H9 (cell line): ENCODE results near the gene PRRG3. TPM values are rescaled to one million over a fixed set of nuclear protein-coding genes. Genes with fewer than 3 reads are reported as not detected.

ENCODE experiments used
- DNase-seq: peaks from one replicate; pipeline ENCODE4 v3.0.0-alpha.2; 2017
- H2AFZ ChIP-seq: one replicate; pipeline ENCODE4 v1.6.1; 2013; ENCODE audit warnings: mild to moderate bottlenecking, low read length, control low read depth, moderate library complexity
- H2AK5ac ChIP-seq: 2 replicates; pipeline ENCODE4 v1.6.1; 2013; ENCODE audit warnings: low read length, control low read depth, mixed read lengths; ENCODE audit not compliant: insufficient read length
- H2BK120ac ChIP-seq: one replicate; pipeline ENCODE4 v1.6.1; 2013; ENCODE audit warnings: low read depth, mild to moderate bottlenecking, low read length, control low read depth, inconsistent platforms; ENCODE audit not compliant: poor library complexity, severe bottlenecking
- H2BK12ac ChIP-seq: 2 replicates; pipeline ENCODE4 v1.6.1; 2013; ENCODE audit warnings: low read length, control low read depth, mixed read lengths, low read depth; ENCODE audit not compliant: insufficient read length
- H2BK15ac ChIP-seq: 2 replicates; pipeline ENCODE4 v1.6.1; 2013; ENCODE audit warnings: low read depth, low read length, control low read depth
- H2BK20ac ChIP-seq: one replicate; pipeline ENCODE4 v1.6.1; 2013; ENCODE audit warnings: low read depth, mild to moderate bottlenecking, low read length, control low read depth, inconsistent platforms; ENCODE audit not compliant: poor library complexity, severe bottlenecking
- H2BK5ac ChIP-seq: 2 replicates; pipeline ENCODE4 v1.6.1; 2013; ENCODE audit warnings: low read length, control low read depth, mixed read lengths; ENCODE audit not compliant: insufficient read length
- H3K14ac ChIP-seq: 2 replicates; pipeline ENCODE4 v1.6.1; 2013; ENCODE audit warnings: low read length, control low read depth; ENCODE audit not compliant: insufficient read depth
- H3K18ac ChIP-seq: 2 replicates; pipeline ENCODE4 v1.6.1; 2013; ENCODE audit warnings: low read depth, mild to moderate bottlenecking, mixed read lengths, low read length, control low read depth; ENCODE audit not compliant: insufficient read length
- H3K23ac ChIP-seq: 2 replicates; pipeline ENCODE4 v1.6.1; 2013; ENCODE audit warnings: low read length, control low read depth, mixed read lengths, low read depth; ENCODE audit not compliant: insufficient read length
- H3K23me2 ChIP-seq: 2 replicates; pipeline ENCODE4 v1.6.1; 2013; ENCODE audit warnings: low read depth, mild to moderate bottlenecking, mixed read lengths, low read length, control low read depth; ENCODE audit not compliant: insufficient read length, poor library complexity, severe bottlenecking
- H3K27ac ChIP-seq: 2 replicates; pipeline ENCODE4 v1.5.1; 2013; ENCODE audit warnings: low read length, control low read depth, mixed read lengths, low read depth; ENCODE audit not compliant: insufficient read length
- H3K27me3 ChIP-seq: 2 replicates; pipeline ENCODE4 v1.6.1; 2013; ENCODE audit warnings: low read length, control low read depth, inconsistent platforms; ENCODE audit not compliant: insufficient read depth
- H3K4ac ChIP-seq: 2 replicates; pipeline ENCODE4 v1.6.1; 2013; ENCODE audit warnings: low read depth, mild to moderate bottlenecking, control low read depth, inconsistent platforms, low read length, moderate library complexity
- H3K4me1 ChIP-seq: 2 replicates; pipeline ENCODE4 v1.6.1; 2013; ENCODE audit warnings: low read length, control low read depth, inconsistent platforms; ENCODE audit not compliant: insufficient read depth
- H3K4me2 ChIP-seq: 2 replicates; pipeline ENCODE4 v1.6.1; 2013; ENCODE audit warnings: low read length, control low read depth, mixed read lengths; ENCODE audit not compliant: insufficient read length, insufficient read depth
- H3K56ac ChIP-seq: 2 replicates; pipeline ENCODE4 v1.6.1; 2013; ENCODE audit warnings: low read depth, mild to moderate bottlenecking, mixed read lengths, low read length, control low read depth; ENCODE audit not compliant: insufficient read length
- H3K79me1 ChIP-seq: 2 replicates; pipeline ENCODE4 v1.6.1; 2013; ENCODE audit warnings: low read depth, mild to moderate bottlenecking, moderate library complexity, low read length, control low read depth, inconsistent platforms; ENCODE audit not compliant: insufficient read depth, poor library complexity, severe bottlenecking
- H3K79me2 ChIP-seq: 2 replicates; pipeline ENCODE4 v1.6.1; 2013; ENCODE audit warnings: low read length, control low read depth, inconsistent platforms; ENCODE audit not compliant: insufficient read depth
- H3K9ac ChIP-seq: 2 replicates; pipeline ENCODE4 v1.6.1; 2013; ENCODE audit warnings: low read length, control low read depth, mixed read lengths; ENCODE audit not compliant: insufficient read length; ENCODE audit errors: extremely low read depth
- H3K9me3 ChIP-seq: one replicate; pipeline ENCODE4 v1.6.1; 2013; ENCODE audit warnings: low read depth, low read length, inconsistent platforms; ENCODE audit not compliant: control insufficient read depth
- H3T11ph ChIP-seq: one replicate; pipeline ENCODE4 v1.6.1; 2013; ENCODE audit warnings: mild to moderate bottlenecking, low read length, control low read depth, inconsistent platforms
- H4K20me1 ChIP-seq: one replicate; pipeline ENCODE4 v1.6.1; 2013; ENCODE audit not compliant: control insufficient read depth, insufficient read length, insufficient read depth
- H4K5ac ChIP-seq: 2 replicates; pipeline ENCODE4 v1.6.1; 2013; ENCODE audit warnings: low read depth, mild to moderate bottlenecking, mixed read lengths, low read length, control low read depth; ENCODE audit not compliant: insufficient read length
- H4K8ac ChIP-seq: replicated peaks from 2 replicates; pipeline ENCODE4 v1.6.1; 2013; ENCODE audit warnings: low read length, control low read depth, mixed read lengths, low read depth; ENCODE audit not compliant: insufficient read length
- H4K91ac ChIP-seq: 2 replicates; pipeline ENCODE4 v1.6.1; 2013; ENCODE audit warnings: low read depth, mild to moderate bottlenecking, moderate library complexity, mixed read lengths, low read length, control low read depth; ENCODE audit not compliant: insufficient read length
- H3K27ac Mint-ChIP-seq, 3 experiments: 2 replicates in 2 of 3; 3 replicates in 1 of 3; pipeline ENCODE4 v1.8.0; 2020 to 2021; ENCODE audit warnings: mixed read lengths in 3 of 3, mild to moderate bottlenecking in 1 of 3, moderate library complexity in 1 of 3
- H3K27me3 Mint-ChIP-seq: 2 replicates; pipeline ENCODE4 v1.8.0; 2021; ENCODE audit warnings: low read depth, mild to moderate bottlenecking, moderate library complexity, mixed read lengths
- H3K36me3 Mint-ChIP-seq, 3 experiments: 2 replicates in 2 of 3; 3 replicates in 1 of 3; pipeline ENCODE4 v1.8.0; 2020 to 2021; ENCODE audit warnings: low read depth in 3 of 3, mixed read lengths in 3 of 3; ENCODE audit not compliant: insufficient read depth in 1 of 3
- H3K4me1 Mint-ChIP-seq, 2 experiments: 2 replicates each; pipeline ENCODE4 v1.8.0; 2020; ENCODE audit warnings: mixed read lengths in 2 of 2
- H3K4me3 Mint-ChIP-seq, 2 experiments: 2 replicates in 1 of 2; 3 replicates in 1 of 2; pipeline ENCODE4 v1.8.0; 2020 to 2021; ENCODE audit warnings: mild to moderate bottlenecking in 2 of 2, mixed read lengths in 2 of 2, moderate library complexity in 1 of 2
- H3K9me3 Mint-ChIP-seq, 2 experiments: 2 replicates in 1 of 2; 3 replicates in 1 of 2; pipeline ENCODE4 v1.8.0; 2020; ENCODE audit warnings: mild to moderate bottlenecking in 2 of 2, mixed read lengths in 2 of 2, moderate library complexity in 1 of 2
- WGBS: extraction: QIAGEN DNeasy Blood & Tissue Kit; methylation state at CpG from one replicate; pipeline ENCODE4 v1.1.7; 2013; ENCODE audit warnings: missing lambda C conversion rate, low lambda C conversion rate, mixed read lengths; ENCODE audit not compliant: insufficient read length; ENCODE audit errors: extremely low coverage; 5-methylcytosine and 5-hydroxymethylcytosine counted together
- total RNA-seq: library from RNA; stranded (reverse); gene quantifications from 2 replicates; pipeline ENCODE4 v1.2.1, GENCODE V29; 2021
- TF ChIP-seq, protein P1 (sequence below): fragments of 200-600 bp; sonication (generic); conservative IDR thresholded peaks from 3 replicates; pipeline ENCODE4 v1.8.0; 2021; ENCODE audit warnings: antibody characterized with exemption, mild to moderate bottlenecking

The PRRG3 gene
- total RNA-seq, 1 experiment from 2014 or later: 4.9 TPM

DNA sequence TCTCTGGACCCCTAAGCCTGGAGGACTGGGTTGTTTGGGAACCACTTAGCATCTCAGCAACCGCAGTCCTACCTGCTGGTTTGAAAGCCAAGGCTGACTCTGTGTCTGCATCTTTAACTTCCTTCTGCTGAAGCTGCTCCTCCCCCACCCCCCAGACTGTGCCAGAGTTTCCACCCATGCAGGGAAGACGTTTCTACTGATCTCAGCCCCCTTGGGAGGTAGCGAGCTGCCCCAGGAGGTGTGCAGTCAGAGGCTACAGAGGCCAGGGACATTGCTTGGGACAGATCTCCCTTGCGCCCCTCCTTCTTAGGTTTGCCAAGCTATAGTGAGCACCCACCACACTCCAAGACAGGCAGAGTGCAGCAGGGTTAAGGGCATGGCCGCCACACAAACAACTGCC lies 15.9 kb downstream of the PRRG3 start:
- peaks cover 36 to 50% of the 10 kb centered on the region in 2 experiments for H3K9me3 Mint-ChIP-seq
- no peak overlapping the region for H3T11ph ChIP-seq
- no peak overlapping the region for H4K5ac ChIP-seq
- H2BK12ac ChIP-seq: no peak overlapping the region
- no peak overlapping the region for H3K23ac ChIP-seq
- no peak overlapping the region for H3K9ac ChIP-seq
- peaks cover 10% of the 10 kb centered on the region for H3K27me3 Mint-ChIP-seq
- H3K4ac ChIP-seq: no peak overlapping the region
- no peak overlapping the region for H2BK120ac ChIP-seq
- TF ChIP-seq, protein P1, sequence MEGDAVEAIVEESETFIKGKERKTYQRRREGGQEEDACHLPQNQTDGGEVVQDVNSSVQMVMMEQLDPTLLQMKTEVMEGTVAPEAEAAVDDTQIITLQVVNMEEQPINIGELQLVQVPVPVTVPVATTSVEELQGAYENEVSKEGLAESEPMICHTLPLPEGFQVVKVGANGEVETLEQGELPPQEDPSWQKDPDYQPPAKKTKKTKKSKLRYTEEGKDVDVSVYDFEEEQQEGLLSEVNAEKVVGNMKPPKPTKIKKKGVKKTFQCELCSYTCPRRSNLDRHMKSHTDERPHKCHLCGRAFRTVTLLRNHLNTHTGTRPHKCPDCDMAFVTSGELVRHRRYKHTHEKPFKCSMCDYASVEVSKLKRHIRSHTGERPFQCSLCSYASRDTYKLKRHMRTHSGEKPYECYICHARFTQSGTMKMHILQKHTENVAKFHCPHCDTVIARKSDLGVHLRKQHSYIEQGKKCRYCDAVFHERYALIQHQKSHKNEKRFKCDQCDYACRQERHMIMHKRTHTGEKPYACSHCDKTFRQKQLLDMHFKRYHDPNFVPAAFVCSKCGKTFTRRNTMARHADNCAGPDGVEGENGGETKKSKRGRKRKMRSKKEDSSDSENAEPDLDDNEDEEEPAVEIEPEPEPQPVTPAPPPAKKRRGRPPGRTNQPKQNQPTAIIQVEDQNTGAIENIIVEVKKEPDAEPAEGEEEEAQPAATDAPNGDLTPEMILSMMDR: no peak
- H2BK20ac ChIP-seq: no peak overlapping the region
- H3K23me2 ChIP-seq: no peaks in the 10 kb centered on the region
- no peaks in the 10 kb centered on the region for H4K20me1 ChIP-seq
- H3K79me2 ChIP-seq: no peaks in the 10 kb centered on the region
- H2BK15ac ChIP-seq: no peak overlapping the region
- H2BK5ac ChIP-seq: no peak overlapping the region
- no CpG with 5 or more reads among the region's 5 CpGs for WGBS
- no peak overlapping the region for H3K56ac ChIP-seq
- H3K9me3 ChIP-seq: peaks cover 56% of the 10 kb centered on the region
- no peak overlapping the region for H3K27ac ChIP-seq
- DNase-seq: no peak
- no peak overlapping the region for H4K8ac ChIP-seq
- H3K27ac Mint-ChIP-seq: no peak overlapping the region; a peak in 1 of 7 replicates
- no peaks in the 10 kb centered on the region; the same call in 1 of the 2 replicates for H3K4me1 ChIP-seq
- H2AFZ ChIP-seq: no peak overlapping the region
- H3K14ac ChIP-seq: no peak overlapping the region; the same call in 1 of the 2 replicates
- H4K91ac ChIP-seq: no peak overlapping the region
- H3K4me3 Mint-ChIP-seq: no peak overlapping the region
- H3K36me3 Mint-ChIP-seq: peaks cover 0 to 2% (median 0%) of the 10 kb centered on the region in 3 experiments; a peak in 3 of 7 replicates
- H3K4me2 ChIP-seq: no peak overlapping the region
- no peak overlapping the region for H2AK5ac ChIP-seq
- no peak overlapping the region for H3K18ac ChIP-seq
- H3K79me1 ChIP-seq: no peaks in the 10 kb centered on the region
- H3K27me3 ChIP-seq: no peaks in the 10 kb centered on the region
- H3K4me1 Mint-ChIP-seq: peaks cover 13 to 19% of the 10 kb centered on the region in 2 experiments
